GM23338 (cell line): ENCODE data around the gene GRK4. TPM values are rescaled to one million over a fixed set of nuclear protein-coding genes. Genes with fewer than 3 reads are reported as not detected.

Experiments used
- ATAC-seq: fragments of 200-7000 bp; cut with Tn5 transposase; 3 replicates; pipeline ENCODE4 v1.9.1; 2020
- DNase-seq: peaks from one replicate; pipeline ENCODE4 v3.0.0-alpha.2; 2015; ENCODE audit warnings: low spot score
- H2AFZ ChIP-seq: fragments of 200-600 bp; sonication (generic); 2 replicates; pipeline ENCODE4 v1.8.0; 2016; ENCODE audit warnings: antibody characterized with exemption, mild to moderate bottlenecking, moderate library complexity
- H3F3A ChIP-seq: fragments of 200-600 bp; sonication (generic); replicated peaks from 2 replicates; pipeline ENCODE4 v1.8.0; 2017; ENCODE audit warnings: antibody characterized with exemption, mixed run types, low read depth
- H3K27ac ChIP-seq: fragments of 200-600 bp; sonication (generic); 2 replicates; pipeline ENCODE4 v1.6.1; 2016; ENCODE audit warnings: low read depth
- H3K27me3 ChIP-seq: fragments of 200-600 bp; sonication (generic); 2 replicates; pipeline ENCODE4 v1.8.0; 2016; ENCODE audit warnings: mild to moderate bottlenecking, mixed run types, moderate library complexity; ENCODE audit not compliant: insufficient read depth
- H3K36me3 ChIP-seq: fragments of 200-600 bp; sonication (generic); 2 replicates; pipeline ENCODE4 v1.8.0; 2016; ENCODE audit warnings: mild to moderate bottlenecking; ENCODE audit not compliant: insufficient read depth
- H3K4me1 ChIP-seq: fragments of 200-600 bp; sonication (generic); 2 replicates; pipeline ENCODE4 v1.8.0; 2016; ENCODE audit warnings: mild to moderate bottlenecking, moderate library complexity; ENCODE audit not compliant: insufficient read depth
- H3K4me2 ChIP-seq: fragments of 200-600 bp; sonication (generic); 2 replicates; pipeline ENCODE4 v1.7.1; 2017; ENCODE audit warnings: mixed run types
- H3K4me3 ChIP-seq: fragments of 200-600 bp; sonication (generic); 2 replicates; pipeline ENCODE4 v1.6.1; 2016; ENCODE audit warnings: mixed run types
- H3K79me2 ChIP-seq: fragments of 200-600 bp; sonication (generic); replicated peaks from 2 replicates; pipeline ENCODE4 v1.8.0; 2017; ENCODE audit warnings: mild to moderate bottlenecking; ENCODE audit not compliant: insufficient read depth
- H3K9me2 ChIP-seq: fragments of 200-600 bp; sonication (generic); 2 replicates; pipeline ENCODE4 v1.8.0; 2017; ENCODE audit not compliant: insufficient read depth
- H4K20me1 ChIP-seq: fragments of 200-600 bp; sonication (generic); replicated peaks from 2 replicates; pipeline ENCODE4 v1.8.0; 2017; ENCODE audit warnings: mild to moderate bottlenecking; ENCODE audit not compliant: insufficient read depth
- H3K27ac Mint-ChIP-seq: 2 replicates; pipeline ENCODE4 v1.8.0; 2020; ENCODE audit warnings: inconsistent platforms, mild to moderate bottlenecking, moderate library complexity, mixed read lengths
- H3K27me3 Mint-ChIP-seq: 3 replicates; pipeline ENCODE4 v1.8.0; 2022; ENCODE audit warnings: low read depth, mild to moderate bottlenecking, moderate library complexity, mixed read lengths, inconsistent platforms; ENCODE audit not compliant: insufficient read depth, poor library complexity
- H3K36me3 Mint-ChIP-seq: 3 replicates; pipeline ENCODE4 v1.8.0; 2021; ENCODE audit warnings: low read depth, mild to moderate bottlenecking, inconsistent platforms, moderate library complexity, mixed read lengths
- H3K4me1 Mint-ChIP-seq: 3 replicates; pipeline ENCODE4 v1.8.0; 2020; ENCODE audit warnings: mild to moderate bottlenecking, inconsistent platforms, mixed read lengths
- H3K4me3 Mint-ChIP-seq: 3 replicates; pipeline ENCODE4 v1.8.0; 2021; ENCODE audit warnings: moderate library complexity, mild to moderate bottlenecking, inconsistent platforms, mixed read lengths
- H3K9me3 Mint-ChIP-seq: 3 replicates; pipeline ENCODE4 v1.8.0; 2020; ENCODE audit warnings: moderate library complexity, mild to moderate bottlenecking, inconsistent platforms, mixed read lengths
- CTCF ChIP-seq, 2 experiments: fragments of 200-600 bp in 1 of 2; sonication (generic) in 1 of 2; conservative IDR thresholded peaks; 2 replicates each; pipeline versions ENCODE4 v1.5.1 to v1.6.1; 2016 to 2017; ENCODE audit warnings: antibody characterized with exemption in 2 of 2, low read depth in 2 of 2, mild to moderate bottlenecking in 2 of 2, moderate library complexity in 1 of 2
- ETS1 ChIP-seq: IDR thresholded peaks from 2 replicates; pipeline ENCODE4 v1.6.1; 2016; ENCODE audit warnings: antibody characterized with exemption
- EZH2 ChIP-seq: fragments of 200-600 bp; sonication (generic); IDR thresholded peaks from one replicate; pipeline ENCODE4 v1.8.0; 2017; ENCODE audit warnings: antibody characterized with exemption, mild to moderate bottlenecking, low read depth; ENCODE audit not compliant: unreplicated experiment
- JUNB ChIP-seq: IDR thresholded peaks from one replicate; pipeline ENCODE4 v1.6.1; 2016; ENCODE audit warnings: antibody characterized with exemption; ENCODE audit not compliant: unreplicated experiment
- NANOG ChIP-seq: IDR thresholded peaks from 2 replicates; pipeline ENCODE4 v1.6.1; 2016; ENCODE audit warnings: antibody characterized with exemption, borderline replicate concordance
- POLR2AphosphoS5 ChIP-seq: IDR thresholded peaks from 2 replicates; pipeline ENCODE4 v1.6.1; 2016; ENCODE audit warnings: antibody characterized with exemption, low read depth
- REST ChIP-seq: IDR thresholded peaks from one replicate; pipeline ENCODE4 v1.6.1; 2018; ENCODE audit warnings: antibody characterized with exemption; ENCODE audit not compliant: unreplicated experiment
- ZNF114 ChIP-seq: fragments of 250-450 bp; sonication (Bioruptor Pico); IDR thresholded peaks from 2 replicates; pipeline ENCODE4 v1.5.0; 2020; ENCODE audit warnings: mild to moderate bottlenecking, moderate library complexity
- ZNF331 ChIP-seq: fragments of 250-450 bp; sonication (Bioruptor Pico); IDR thresholded peaks from 2 replicates; pipeline ENCODE4 v1.5.0; 2020; ENCODE audit warnings: low read depth, mild to moderate bottlenecking, moderate library complexity
- ZNF462 ChIP-seq: fragments of 250-450 bp; sonication (Bioruptor Pico); IDR thresholded peaks from 2 replicates; pipeline ENCODE4 v1.5.0; 2020; ENCODE audit warnings: mild to moderate bottlenecking, moderate library complexity
- polyA plus RNA-seq: library from polyadenylated mRNA; unstranded; fragments of >200 nt; fragmentation: Nextera tagmentation; extraction: Ambion mirVana; gene quantifications from 2 replicates; pipeline ENCODE4 v1.2.1, GENCODE V29; 2016
- total RNA-seq: library from RNA; depleted of rRNA; stranded (reverse); fragments of >200 nt; shearing (Covaris generic); gene quantifications from 2 replicates; pipeline ENCODE4 v1.2.3, GENCODE V29; 2014

The GRK4 gene
- total and polyA plus RNA-seq, 2 experiments from 2014 or later, result 1.3 to 1.4 TPM

- Histone ChIP-seq H3K4me1 (peaks cover 12% of the 10 kb centered on the region), H3K4me3 (no peak overlapping the region), H3K4me2 (no peak overlapping the region), H3K79me2 (peaks cover 91% of the 10 kb centered on the region), H2AFZ (no peak overlapping the region), H3F3A (no peaks in the 10 kb centered on the region), H3K36me3 (no peaks in the 10 kb centered on the region), H3K27me3 (no peaks in the 10 kb centered on the region), H4K20me1 (peaks cover 60% of the 10 kb centered on the region), H3K27ac (no peak overlapping the region), H3K9me2 (no peaks in the 10 kb centered on the region)
- Mint-ChIP-seq H3K9me3 (no peaks in the 10 kb centered on the region), H3K36me3 (peaks cover 6% of the 10 kb centered on the region; the same call in 2 of the 3 replicates), H3K4me1 (peaks cover 11% of the 10 kb centered on the region), H3K27ac (no peak overlapping the region), H3K27me3 (peaks cover 3% of the 10 kb centered on the region), H3K4me3 (no peak overlapping the region)
- ATAC-seq (no peak), DNase-seq (no peak)
- TF ChIP-seq CTCF (conservative IDR thresholded peaks at IDR 0.05; ENCODE audit: low read depth in 2 of 2), result no peak
- no peak for TF ChIP-seq REST
- TF ChIP-seq POLR2AphosphoS5, result no peak
- no peak for TF ChIP-seq NANOG
- no peak for TF ChIP-seq ETS1
- TF ChIP-seq ZNF114 (CRISPR knock-in tag), result no peak
- no peak for TF ChIP-seq EZH2
- TF ChIP-seq JUNB, result no peak
- TF ChIP-seq ZNF462 (CRISPR knock-in tag), result no peak
- no peak for TF ChIP-seq ZNF331 (CRISPR knock-in tag)
Observed at GRCh38 chr4:3079694-3080123, 116.3 kb downstream of the GRK4 start.
